Stimulated activated CD8-positive, alpha-beta memory T cell treated with anti-CD3 and anti-CD28 coated beads, Interleukin-12 subunit alpha, Interleukin-12 subunit beta, amount 100 ng/mL, for 24 hours (primary cell): ENCODE data around the gene EHBP1L1.

ENCODE experiments used
- DNase-seq: peaks from one replicate; pipeline ENCODE4 v3.0.0-alpha.2; 2020; ENCODE audit errors: extremely low read depth

EHBP1L1 gene

GRCh38 chr11:65575568-65576231 is at the start of gene EHBP1L1:
EHBP1L1 (plus strand) TSS chr11:65576053; CDS start chr11:65576303, 250 bp downstream.
- no peak for DNase-seq

GRCh38 chr11:65526744-65527143 is 49.1 kb upstream of the EHBP1L1 start:
- no peak for DNase-seq

- DNase-seq: no peak
These were observed 47.0 kb upstream of the EHBP1L1 start for GRCh38 chr11:65528819-65529350.

GRCh38 chr11:65529475-65530156 is 46.2 kb upstream of the EHBP1L1 start:
- DNase-seq: no peak

GRCh38 chr11:65530157-65530496 is 45.7 kb upstream of the EHBP1L1 start:
- no peak for DNase-seq

GRCh38 chr11:65532388-65533064 is 43.3 kb upstream of the EHBP1L1 start:
- DNase-seq: no peak

- DNase-seq: no peak
These were observed 40.8 kb upstream of the EHBP1L1 start for GRCh38 chr11:65535102-65535501.

- DNase-seq: no peak
These were observed 39.2 kb upstream of the EHBP1L1 start for GRCh38 chr11:65536412-65537295.

GRCh38 chr11:65537296-65537597 is 38.6 kb upstream of the EHBP1L1 start:
- no peak for DNase-seq

GRCh38 chr11:65537620-65538231 is 38.1 kb upstream of the EHBP1L1 start:
- DNase-seq: no peak

GRCh38 chr11:65538232-65538914 is 37.5 kb upstream of the EHBP1L1 start:
- DNase-seq: no peak

- DNase-seq: no peak
These were observed 36.7 kb upstream of the EHBP1L1 start for GRCh38 chr11:65538915-65539743.

- no peak for DNase-seq
These were observed 36.0 kb upstream of the EHBP1L1 start for GRCh38 chr11:65539744-65540289.

- DNase-seq: peak; percentile 73
These were observed 35.4 kb upstream of the EHBP1L1 start for GRCh38 chr11:65540290-65541092.

- DNase-seq: no peak
These were observed 34.5 kb upstream of the EHBP1L1 start for GRCh38 chr11:65541093-65541982.

- DNase-seq: no peak
These were observed 33.0 kb upstream of the EHBP1L1 start for GRCh38 chr11:65542738-65543390.

- no peak for DNase-seq
These were observed 30.0 kb upstream of the EHBP1L1 start for GRCh38 chr11:65545853-65546216.
